GM12891 (cell line): Measurements from ENCODE around the gene GPR135.

Source experiments
- PAX5 ChIP-seq: IDR thresholded peaks from 2 replicates; pipeline ENCODE4 v1.6.1; 2011; ENCODE audit warnings: low read length, moderate library complexity, mild to moderate bottlenecking; ENCODE audit not compliant: insufficient read depth, severe bottlenecking
- POLR2A ChIP-seq: IDR thresholded peaks from 2 replicates; pipeline ENCODE4 v1.6.1; 2011; ENCODE audit warnings: low read depth, low read length, control low read depth
- POLR2AphosphoS5 ChIP-seq: IDR thresholded peaks from 2 replicates; pipeline ENCODE4 v1.6.1; 2011; ENCODE audit warnings: low read depth, low read length, control low read depth
- POU2F2 ChIP-seq: IDR thresholded peaks from 2 replicates; pipeline ENCODE4 v1.6.1; 2011; ENCODE audit warnings: low read depth, mild to moderate bottlenecking, control low read depth, low read length, moderate library complexity
- SPI1 ChIP-seq: IDR thresholded peaks from 2 replicates; pipeline ENCODE4 v1.6.1; 2011; ENCODE audit warnings: low read depth, low read length, control low read depth
- TAF1 ChIP-seq: IDR thresholded peaks from 2 replicates; pipeline ENCODE4 v1.6.1; 2011; ENCODE audit warnings: low read depth, low read length, control low read depth

- TF ChIP-seq TAF1, result no peak
- TF ChIP-seq POLR2AphosphoS5, result 0 out of 2 replicates have a peak, but pooled peaks have one; percentile 22
- no peak for TF ChIP-seq POLR2A
- no peak for TF ChIP-seq SPI1
- no peak for TF ChIP-seq POU2F2
- no peak for TF ChIP-seq PAX5
Measured at GRCh38 chr14:59481871-59482540, 16.8 kb upstream of the GPR135 start.
